A204.1 (cell line): ENCODE results near the gene MYCL.
"Not testable (repeated sequence)": the region's sequence is repeated elsewhere in the genome, so short reads cannot be mapped to it uniquely, and the experiment has no call there.

Source experiments
- FAIRE-seq: peaks from 2 replicates; lab custom pipeline; 2012; peaks lifted over from hg19 to GRCh38; lab: Jason Lieb, UNC

The MYCL gene

DNA sequence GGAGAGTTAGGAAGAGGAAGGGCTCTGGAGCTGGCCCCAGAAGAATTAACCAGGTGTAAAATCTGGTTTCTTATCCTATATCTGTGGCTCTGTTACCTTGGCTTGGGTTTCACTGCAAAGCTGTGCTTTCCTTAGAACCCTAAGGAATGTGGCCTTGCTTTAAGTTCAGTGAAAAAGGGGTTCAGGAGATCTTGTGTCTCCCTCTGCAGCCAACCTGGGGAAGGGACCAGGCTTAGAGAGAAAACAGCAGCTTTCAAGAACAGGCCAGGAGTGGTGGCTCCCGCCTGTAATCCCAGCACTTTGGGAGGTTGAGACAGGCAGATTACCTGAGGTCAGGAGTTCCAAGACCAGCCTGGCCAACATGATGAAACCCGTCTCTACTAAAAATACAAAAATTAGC, 16.1 kb upstream of the MYCL start:
- FAIRE-seq, result no peak

DNA sequence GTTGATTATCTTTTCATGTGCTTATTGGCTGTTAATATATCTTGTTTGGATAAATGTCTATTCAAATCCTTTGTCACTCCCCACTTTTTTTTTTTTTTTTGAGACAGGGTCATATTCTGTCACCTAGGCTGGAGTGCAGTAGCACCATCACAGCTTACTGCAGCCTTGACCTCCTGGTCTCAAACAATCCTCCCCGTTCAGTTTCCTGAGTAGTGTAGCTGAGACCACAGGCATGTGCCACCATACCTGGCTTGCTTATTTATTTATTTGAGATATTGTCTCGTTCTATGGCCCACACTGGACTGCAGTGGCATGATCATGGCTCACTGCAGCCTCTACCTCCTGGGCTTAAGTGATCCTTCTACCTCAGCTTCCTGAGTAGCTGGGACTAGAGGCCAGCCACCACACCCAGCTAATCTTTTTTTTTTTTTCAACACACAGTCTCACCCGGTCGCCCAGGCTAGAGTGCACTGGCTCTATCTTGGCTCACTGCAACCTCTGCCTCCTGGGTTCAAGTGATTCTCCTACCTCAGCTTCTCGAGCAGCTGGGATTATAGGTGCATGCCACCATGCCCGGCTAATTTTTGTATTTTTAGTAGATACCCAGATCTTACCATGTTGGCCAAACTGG, 13.9 kb upstream of the MYCL start:
- no peak for FAIRE-seq

DNA sequence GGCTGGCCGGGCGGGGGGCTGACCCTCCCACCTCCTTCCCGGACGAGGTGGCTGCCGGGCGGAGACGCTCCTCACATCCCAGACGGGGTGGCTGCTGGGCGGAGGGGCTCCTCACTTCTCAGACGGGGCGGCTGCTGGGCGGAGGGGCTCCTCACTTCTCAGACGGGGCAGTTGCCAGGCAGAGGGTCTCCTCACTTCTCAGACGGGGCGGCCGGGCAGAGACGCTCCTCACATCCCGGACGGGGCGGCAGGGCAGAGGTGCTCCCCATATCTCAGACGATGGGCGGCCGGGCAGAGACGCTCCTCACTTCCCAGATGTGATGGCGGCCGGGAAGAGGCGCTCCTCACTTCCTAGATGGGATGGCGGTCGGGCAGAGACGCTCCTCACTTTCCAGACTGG, 11.4 kb upstream of the MYCL start:
- FAIRE-seq, result not testable (repeated sequence)

DNA sequence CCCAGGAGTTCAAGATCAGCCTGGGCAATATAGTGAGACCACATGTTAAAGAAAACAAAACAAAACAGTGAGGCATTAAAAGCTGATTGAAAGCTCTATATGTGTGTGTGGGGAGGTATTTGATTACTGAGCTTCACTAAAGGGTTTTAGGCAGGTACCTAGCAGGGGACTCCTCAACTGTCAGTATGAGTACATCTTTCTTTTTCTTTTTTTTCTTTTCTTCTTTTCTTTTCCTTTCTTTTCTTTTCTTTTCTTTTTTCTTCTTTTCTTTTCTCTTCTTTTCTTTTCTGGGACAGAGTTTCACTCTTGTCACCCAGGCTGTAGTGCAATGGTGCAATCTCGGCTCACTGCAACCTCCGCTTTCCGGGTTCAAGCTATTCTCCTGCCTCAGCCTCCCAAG, 8.5 kb upstream of the MYCL start:
- no peak for FAIRE-seq

DNA sequence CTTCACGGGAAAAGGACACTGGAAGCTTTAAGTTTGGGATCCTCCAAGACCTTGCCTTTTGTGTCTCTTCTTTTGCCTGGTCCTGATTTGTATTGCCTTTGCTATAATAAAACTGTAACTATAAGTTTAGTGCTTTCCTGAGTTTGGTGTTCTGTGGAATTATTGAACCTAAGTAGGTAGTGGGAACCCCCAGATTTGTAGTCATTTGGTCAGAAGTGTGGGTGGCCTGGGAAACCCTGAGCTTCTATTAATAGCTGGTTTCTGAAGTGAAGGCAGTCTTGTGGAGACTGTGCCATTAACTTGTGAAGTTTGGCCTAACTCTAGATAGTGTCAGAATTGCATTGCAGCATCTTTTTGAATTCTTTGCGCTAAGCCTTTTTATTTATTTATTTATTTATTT, 6.8 kb upstream of the MYCL start:
- no peak for FAIRE-seq

DNA sequence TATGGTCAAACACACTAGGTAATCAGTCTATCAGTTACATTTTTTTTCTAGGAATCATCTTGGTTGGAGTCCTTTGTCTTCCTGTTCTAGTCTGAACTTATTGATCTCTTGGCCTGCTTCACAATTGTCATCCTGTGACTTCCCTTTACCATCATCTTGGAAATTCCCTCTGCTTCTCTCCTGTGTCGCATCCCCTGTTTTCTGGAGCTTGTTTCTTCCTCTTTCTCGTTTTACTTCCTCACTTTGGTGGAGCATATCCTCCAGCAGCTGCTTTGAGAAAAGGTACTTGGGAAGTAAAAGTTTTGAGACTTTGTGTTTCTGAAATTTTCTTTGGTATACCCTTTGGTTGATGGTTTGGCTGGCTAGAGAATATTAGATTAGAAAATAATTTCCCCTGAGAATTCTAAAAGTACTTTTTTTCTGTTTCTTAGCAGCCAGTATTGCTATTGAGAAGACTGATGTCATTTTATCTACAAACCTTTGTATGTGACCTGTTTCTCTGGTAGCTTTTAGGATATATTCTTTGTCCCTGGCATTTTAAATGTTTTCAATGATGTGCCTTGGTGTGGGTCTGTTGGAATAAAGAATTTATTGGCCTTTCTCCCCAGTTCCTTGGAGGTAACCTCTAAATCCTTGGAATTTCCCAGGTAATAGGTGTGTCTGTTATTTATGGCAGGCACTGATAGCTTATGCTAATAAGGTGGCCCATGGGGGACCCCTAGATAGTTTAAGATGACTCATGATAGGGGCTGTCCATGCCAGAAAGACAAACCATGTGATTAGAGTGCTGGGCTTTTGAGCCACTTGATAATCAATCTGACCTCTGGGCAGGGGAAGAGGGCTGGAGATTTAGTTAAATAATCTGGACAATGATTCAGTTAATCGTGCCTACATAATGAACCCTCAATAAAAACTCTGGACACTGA, 6.1 kb upstream of the MYCL start:
- no peak for FAIRE-seq

DNA sequence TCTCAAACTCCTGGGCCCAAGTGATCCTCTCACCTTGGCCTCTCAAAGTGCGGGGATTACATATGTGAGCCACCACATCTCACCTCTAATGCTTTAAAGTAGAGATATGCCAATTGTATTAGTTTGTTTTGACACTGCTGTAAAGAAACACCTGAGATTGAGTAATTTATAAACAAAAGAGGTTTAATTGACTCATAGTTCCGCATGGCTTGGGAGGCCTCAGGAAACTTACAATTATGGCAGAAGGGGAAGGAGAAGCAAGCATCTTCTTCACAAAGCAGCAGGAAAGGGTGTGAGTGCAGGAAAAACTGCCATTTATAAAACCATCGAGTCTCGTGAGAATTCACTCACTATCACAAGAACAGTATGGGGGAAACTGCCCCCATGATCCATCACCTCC, 3.5 kb upstream of the MYCL start:
- no peak for FAIRE-seq

DNA sequence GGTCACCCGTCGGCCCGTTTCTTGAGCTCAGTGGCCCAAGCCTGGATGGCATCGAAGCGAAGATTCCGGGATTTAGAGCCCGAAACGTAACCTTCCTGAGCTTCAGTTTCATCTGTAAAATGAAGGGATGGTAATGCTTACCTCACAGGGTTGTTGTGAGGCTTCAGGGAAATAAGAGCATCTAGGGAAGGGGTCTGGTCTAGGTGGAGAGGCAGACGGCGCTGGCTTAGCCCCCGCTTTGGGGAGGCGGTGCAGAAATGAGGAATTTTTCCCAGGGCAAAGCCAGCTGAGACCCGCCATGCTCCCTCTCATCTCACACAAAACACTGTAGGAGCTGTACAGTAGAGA, 717 bp upstream of the MYCL start:
- FAIRE-seq, result no peak

DNA sequence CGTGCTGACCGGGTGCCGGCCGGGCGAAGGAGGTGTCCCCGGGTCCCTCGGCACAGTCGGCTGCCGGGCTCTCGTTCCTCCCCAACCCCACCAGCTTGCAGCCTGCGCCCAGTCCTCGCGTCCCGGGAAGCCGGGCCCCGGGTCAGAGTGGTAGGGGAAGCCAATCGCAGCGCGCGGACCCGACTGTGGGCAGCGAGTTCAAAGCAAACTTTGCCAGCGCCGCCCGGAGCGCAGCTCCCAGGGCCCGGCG, 328 bp downstream of the MYCL start:
- FAIRE-seq, result no peak

DNA sequence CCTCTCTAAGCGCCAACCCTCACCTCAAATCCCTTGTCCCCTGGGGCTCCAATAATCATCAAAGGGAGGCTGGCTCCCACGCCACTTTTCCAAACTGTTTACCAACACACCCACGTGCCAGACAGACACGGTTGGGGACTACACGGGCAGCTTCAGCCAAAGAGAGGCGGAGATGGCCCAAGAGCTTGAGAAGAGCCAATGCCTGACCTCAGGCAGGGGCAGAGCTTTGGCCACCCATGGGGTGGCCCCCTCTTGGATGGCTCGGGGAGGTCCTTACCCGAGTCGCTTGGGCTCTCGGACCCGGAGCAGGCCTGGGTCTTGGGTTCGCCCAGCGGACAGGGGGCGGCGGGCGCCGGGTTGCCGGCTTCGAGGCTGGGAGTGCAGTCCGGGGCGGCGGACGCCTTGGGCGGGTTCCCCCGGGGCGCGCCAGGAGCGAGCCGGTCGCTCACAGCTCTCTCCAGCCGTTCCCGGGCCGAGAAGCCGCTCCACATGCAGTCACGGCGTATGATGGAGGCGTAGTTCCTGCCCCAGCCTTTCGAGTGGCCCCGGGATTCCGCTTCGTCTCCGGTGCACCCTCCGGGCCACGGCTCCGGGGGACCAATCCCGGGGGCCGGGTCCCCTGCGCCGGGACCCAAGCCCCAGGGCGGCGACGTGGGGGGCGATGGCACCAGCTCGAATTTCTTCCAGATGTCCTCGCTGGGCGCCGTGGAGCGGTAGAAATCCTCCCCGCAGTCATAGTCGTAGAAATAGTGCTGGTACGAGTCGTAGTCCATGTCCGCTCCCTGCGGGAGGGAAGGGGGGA, 854 bp downstream of the MYCL start:
- no peak for FAIRE-seq

DNA sequence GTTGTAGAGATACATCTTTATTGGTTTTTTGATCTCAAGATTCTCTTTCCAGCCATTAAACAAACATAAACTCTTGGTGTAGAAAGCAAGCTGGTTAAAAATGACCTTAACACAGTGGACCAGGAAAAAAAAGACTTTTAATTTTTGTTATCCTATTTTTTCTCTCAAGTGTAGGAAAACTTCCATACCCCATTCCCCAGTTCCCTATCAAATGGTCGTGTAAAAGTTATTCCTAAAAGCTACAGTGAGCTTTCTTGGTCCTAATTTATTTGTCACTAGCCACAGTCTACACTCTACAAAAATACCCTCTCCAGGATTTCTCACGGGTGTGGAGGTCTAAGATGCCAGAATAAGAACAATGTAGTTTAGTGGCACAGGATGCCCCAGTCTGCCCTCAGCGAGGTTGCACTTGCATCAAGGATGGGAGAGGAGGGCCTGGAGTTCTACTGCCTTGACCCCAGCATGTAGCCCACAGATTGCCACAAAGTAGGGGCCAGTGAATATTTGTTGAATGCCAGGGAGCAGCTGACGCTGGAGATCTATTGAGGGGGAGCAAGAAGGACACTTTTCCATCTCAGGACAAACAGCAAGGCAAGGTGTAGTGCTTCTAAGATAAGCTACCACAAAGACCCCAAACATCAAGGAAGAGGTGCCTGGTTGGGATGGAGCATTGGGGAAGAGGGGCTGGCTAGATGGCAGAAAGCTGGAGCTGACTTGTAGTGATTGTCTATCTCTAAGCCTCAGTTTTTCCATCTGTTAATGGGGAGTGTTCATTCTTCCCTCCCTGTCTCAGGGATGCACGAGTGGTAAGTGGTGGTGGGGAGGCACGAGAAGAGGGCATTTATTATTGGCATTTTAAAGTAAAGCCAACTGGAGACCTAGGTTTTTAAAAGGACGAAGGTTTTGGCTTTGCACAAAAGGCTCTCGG, 1.8 kb downstream of the MYCL start:
- FAIRE-seq, result no peak

DNA sequence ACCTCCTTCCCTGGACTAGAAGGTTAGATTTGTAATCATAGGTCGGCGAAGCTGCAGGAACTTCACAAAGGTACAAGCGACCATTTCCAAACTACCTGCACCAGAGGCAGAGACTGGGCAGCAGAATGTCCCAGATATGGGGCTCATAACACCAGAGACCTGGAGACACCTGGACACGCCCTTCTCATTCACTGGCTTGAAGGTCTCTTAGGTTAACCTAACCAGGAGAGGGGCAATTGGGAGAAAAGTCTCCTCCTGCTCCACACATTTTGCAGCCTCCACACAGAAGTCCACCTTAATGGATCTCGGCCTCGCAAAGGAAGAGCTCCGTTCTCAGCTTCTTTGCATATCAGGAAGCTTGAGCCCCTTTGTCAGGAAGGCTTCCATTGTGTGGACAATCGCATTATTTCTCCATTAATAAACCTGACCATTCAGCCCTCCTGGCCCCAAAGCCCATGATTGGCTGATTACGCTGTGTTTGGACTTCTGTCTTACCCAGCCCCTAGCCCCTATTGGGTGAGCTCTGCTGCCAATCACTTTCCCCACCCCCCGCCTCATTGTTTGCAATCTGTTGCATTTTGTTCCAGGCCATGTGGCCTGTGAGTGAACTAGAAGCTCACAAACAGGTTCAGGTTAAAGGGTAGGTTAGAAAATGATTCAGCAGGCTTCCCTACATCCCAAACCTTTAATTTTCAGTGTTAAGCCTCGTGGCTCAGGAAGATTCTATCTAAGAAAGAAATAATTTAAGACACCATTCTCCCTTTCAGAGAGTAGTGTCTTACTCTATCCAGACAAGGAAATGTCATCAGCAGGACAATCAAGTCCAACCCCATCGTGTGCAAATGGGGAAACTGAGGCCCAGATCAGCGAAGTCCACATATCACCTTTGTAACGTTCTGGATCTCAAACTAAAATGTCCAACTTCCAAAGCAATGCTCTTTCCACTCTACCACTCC, 2.8 kb downstream of the MYCL start:
- FAIRE-seq, result no peak

DNA sequence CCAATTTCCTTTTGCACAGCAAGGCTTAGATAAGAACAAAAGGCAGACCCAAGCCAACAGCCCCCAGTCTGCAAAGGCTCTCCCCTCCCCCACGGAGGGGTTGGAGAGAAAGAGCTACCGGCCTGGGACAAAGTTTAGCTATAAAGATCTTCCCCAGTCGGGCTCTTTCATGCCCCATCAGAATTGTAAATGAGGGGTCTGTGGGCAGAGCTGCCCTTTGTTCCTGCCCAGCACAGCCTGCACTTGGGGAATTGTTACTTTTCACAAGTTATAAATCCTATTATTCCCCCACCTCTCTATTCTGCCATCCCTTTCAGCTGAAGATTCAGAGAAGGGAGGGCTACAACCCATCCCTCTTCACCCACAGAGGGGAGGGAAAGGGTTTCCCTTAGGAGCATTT, 3.5 kb downstream of the MYCL start:
- FAIRE-seq, result no peak

DNA sequence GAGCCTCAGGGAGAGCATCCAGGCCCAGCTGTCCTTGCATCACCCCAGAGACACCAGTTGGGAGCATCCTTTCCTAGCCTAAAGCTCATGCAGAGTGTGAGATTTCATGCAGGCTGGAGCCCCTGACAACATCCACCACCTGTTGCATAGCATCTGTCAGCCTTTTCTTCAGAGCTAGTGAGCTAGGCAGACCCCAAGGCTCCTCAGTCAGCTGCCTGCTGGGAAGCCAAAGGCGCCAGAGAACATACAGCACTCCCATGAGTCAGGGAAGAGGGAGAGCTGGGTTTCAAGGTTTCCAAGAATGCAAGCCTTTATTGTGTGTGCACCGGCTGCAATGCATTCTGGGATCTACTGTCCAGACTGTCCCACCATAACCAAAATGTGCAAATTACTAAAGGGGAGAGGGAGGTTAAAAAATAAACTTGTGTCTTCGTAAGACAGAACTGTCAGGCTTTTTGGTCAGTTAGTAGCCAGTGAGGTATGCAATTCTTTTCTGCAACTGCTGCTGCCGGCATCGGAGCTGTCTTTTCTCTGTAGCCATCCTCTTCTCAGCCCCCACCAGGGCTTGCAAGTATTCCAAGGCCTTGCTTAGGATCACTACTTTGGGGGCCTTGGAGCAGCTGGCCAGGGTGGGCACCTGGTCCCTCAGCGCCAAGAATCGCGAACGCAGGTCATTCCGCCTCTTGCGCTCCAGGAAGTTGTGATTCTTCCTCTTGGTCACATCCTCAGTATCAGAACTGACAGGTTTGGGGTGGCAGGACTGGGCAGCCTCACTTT, 4.6 kb downstream of the MYCL start:
- no peak for FAIRE-seq

DNA sequence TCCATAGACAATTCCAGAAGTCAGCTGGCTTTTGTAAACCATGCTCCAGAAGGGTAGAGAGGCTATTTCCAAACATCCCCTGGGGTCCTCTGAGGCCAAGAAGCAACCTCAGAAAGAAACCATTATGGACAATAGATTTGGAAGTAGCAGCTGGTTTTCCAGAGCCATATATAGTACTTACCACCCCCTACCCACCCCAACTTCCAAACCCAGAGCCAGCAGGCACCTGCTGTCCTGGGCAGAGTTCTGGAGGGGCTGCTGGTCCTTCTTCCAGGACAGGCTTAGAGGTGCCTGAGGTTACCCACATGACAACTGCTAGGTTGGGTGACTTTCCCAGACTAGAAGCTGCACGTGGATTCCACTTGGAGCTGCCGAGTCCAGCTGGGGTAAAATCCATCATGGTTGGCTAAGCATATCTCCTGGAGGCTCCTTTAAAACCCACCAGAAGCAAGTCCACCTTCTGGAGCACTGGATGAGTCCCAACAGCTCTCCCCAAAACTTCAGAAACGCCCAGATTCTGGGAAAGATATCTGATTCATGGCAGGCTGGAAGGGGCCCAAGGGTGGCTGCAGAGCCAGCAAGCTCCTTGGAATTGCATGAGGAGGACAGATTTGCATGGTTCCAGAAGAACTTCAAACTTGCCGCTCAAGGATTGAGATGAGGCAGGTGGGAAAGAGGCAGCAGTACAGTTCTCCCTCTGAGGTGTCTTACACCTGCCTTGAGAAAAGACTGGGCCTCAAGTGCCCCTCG, 5.8 kb downstream of the MYCL start:
- no peak for FAIRE-seq

DNA sequence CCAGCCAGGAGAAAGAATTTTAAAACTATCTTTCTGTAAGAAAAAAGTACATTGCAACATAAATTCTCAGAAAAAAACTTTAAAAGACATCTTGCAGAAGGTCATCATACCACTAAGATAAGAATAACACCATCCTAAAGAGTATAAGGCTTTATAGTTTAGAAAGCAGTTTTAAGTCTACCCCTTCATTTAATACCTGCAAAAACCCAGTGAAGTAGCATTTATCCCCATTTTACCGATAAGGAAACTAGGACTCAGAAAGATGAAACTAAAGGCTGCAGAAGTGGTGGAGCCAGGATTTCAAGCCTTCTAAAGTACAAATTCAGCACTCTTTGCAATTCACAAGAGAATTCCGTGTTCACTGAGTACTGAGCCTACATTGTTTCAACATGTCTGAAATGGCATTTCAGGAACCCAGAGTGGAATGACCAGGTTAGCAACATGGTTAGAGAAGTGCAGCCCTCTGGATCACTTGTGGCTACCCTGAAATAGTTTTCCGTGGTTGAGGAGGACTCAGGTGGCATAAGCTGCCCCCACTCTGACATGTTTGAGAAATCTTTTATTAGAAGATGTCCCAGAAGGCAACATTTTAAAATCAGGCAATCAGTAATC, 6.7 kb downstream of the MYCL start:
- FAIRE-seq, result no peak

DNA sequence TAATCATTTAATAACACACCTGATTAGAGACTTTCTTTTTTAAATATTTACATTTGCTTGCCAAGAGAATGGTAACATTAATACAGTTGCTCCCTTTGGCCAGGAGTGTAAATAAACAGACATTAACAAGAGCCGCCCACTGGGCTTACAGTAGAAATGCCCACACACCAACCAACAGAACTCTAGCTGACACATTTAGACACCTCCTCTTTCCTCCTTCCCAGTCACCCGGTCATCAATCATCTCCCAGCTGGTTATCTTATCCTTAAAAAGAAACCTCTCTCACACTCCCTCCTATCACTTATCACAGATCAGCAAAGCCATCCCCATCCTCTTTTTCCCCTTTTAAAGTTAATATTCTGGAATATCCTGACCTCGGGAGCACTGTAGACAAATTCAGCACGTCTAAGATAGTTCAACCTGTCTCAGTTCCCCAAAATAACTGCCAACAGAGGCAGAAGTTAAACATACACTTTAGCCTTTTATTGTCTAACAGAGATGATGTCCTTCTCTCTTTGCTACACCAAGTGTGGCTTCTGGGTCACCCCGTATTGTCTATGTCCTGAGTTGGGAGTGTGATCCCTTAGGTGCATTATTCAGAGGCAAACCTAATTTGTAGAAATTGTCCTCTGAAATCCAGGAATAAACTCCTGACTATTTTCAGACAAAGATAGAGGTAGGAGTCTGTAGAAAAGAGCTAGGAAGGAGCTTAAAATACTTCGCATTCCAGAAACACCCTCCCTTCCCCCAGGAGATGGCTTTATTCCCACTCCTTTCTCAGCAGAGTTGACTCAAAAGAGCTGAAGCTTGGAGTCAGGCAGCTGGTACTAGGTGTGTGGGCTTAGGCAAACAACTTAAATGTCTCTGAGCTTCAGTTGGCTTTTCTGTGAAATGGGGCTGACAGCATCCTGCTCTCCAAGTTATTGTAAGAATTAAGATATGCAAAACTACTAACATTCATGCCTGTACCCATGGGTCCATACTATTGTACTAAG, 8.8 kb downstream of the MYCL start:
- no peak for FAIRE-seq

DNA sequence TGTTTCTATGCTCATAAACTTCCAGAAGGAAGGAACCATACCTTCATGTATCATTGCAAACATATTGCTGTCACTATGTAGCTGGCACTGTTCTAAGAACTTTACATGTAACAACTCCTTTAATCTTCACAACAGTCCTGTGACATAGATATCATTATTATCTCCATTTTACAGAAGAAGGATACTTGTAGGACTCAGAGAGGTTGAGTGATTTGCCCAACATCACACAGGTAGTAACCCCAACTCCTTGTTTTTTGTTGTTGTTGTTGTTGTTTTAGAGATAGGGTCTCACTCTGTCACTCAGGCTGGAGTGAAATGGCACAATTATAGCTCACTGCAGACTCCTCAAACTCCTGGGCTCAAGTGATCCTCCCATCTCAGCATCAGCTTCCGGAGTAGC, 10.8 kb downstream of the MYCL start:
- FAIRE-seq, result no peak
